HUES64 (cell line): ENCODE data around the gene PLA2G4B.
"Not testable (repeated sequence)": the region's sequence is repeated elsewhere in the genome, so short reads cannot be mapped to it uniquely, and the experiment has no call there.

Experiments
- H3K27ac ChIP-seq: 2 replicates; pipeline ENCODE4 v1.7.0; 2013; ENCODE audit warnings: low read depth, low read length, inconsistent platforms
- H3K27me3 ChIP-seq: 2 replicates; pipeline ENCODE4 v1.6.1; 2013; ENCODE audit warnings: mild to moderate bottlenecking, low read length; ENCODE audit not compliant: insufficient read depth
- H3K36me3 ChIP-seq: 2 replicates; pipeline ENCODE4 v1.6.1; 2013; ENCODE audit warnings: mild to moderate bottlenecking, low read length; ENCODE audit not compliant: insufficient read depth
- H3K4me1 ChIP-seq: 2 replicates; pipeline ENCODE4 v1.6.1; 2013; ENCODE audit warnings: mild to moderate bottlenecking, low read length, moderate library complexity; ENCODE audit not compliant: insufficient read depth
- H3K4me3 ChIP-seq: 2 replicates; pipeline ENCODE4 v1.5.1; 2013; ENCODE audit warnings: mild to moderate bottlenecking, low read length, moderate library complexity
- H3K9ac ChIP-seq: 2 replicates; pipeline ENCODE4 v1.6.1; 2013; ENCODE audit warnings: mild to moderate bottlenecking, low read depth, low read length
- H3K9me3 ChIP-seq: 2 replicates; pipeline ENCODE4 v1.6.1; 2013; ENCODE audit warnings: low read depth, low read length; ENCODE audit not compliant: insufficient read depth
- WGBS: fragments of 150-250, 120-280 bp; methylation state at CpG from one replicate; pipeline ENCODE4 v1.1.7; 2013; ENCODE audit warnings: missing lambda C conversion rate; 5-methylcytosine and 5-hydroxymethylcytosine counted together

The PLA2G4B gene

DNA sequence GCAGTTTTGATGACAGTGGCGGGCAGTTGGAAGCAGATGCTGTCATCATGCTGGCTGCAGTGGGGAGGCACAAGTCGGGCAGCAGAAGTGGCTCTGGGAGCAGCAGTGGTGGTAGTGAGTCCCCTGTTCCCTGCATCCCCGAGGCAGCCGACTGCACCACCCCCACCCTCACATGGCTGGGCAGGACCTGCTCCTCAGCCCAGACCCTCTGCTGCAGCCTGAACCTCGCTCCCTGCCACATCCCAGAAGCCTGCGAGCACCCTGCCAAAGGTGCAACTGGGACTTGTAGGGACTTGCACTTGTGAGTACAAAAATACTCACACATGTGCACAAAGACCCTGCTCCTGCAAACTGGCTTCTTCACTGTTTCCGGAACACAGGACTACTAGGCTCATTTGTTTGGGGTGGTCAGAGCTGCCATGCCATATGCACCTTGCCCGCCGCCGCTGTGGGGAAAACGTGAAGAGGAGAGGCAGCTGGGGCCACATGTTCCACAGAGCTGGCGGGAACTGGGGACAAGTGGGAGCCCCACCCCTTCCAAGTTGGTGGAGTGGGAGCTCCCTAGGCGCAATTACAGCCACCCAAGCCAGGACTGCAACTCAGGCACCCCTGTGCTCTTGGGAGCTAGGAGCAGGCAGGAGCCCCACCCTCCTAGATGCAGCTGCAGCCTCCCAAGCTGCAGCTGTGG is 8.5 kb upstream of the PLA2G4B start:
- Histone ChIP-seq H3K9ac (no peak overlapping the region), H3K4me1 (peaks cover 10% of the 10 kb centered on the region; the same call in 1 of the 2 replicates), H3K9me3 (no peaks in the 10 kb centered on the region), H3K27me3 (no peaks in the 10 kb centered on the region), H3K27ac (no peak overlapping the region), H3K4me3 (no peak overlapping the region), H3K36me3 (no peaks in the 10 kb centered on the region)
- 96% methylated on average over 13 of the region's 13 CpGs for WGBS

DNA sequence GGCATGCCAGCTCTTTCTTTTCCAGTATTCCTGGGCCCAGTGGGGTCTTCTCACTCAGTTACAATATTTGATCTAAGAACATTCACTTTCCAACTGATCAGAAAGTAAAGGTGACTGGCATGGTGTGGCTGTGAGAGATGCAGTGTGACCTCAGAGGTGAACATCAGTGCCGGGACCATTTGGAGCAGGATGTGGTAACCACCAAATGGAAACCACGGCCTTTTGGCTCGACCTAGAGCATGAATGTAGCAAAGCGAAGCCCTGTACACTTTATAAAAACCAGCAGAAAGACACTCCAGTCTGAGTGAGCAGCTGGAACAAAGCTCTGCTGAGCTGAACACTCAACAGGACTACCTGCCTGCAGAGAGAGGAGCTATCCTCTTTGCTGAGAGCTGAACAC is 7.4 kb upstream of the PLA2G4B start:
- not testable (repeated sequence) for H3K4me3 ChIP-seq, H3K4me1 ChIP-seq, H3K36me3 ChIP-seq, H3K9ac ChIP-seq, H3K9me3 ChIP-seq, H3K27me3 ChIP-seq, H3K27ac ChIP-seq
- 94% methylated on average over 4 of the region's 4 CpGs for WGBS

DNA sequence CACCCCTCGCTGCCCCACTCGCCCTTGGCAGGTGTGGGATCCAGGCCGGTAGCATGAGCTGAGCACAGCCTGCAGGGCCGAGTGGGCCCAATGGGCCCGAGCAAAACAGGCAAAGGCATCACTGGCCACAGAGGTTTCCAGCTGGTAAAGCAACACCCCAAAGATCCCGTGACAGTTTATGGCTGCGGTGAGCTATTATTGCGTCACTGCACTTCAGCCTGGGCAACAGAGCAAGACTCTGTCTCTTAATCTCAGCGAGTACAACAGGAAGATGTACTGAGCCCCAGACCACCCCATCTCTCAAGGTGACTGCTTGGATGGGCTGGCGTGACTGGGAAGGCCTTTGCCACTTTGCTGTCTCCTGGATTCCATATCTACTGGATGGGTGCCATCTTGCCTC is 6.4 kb upstream of the PLA2G4B start:
- Histone ChIP-seq H3K27ac (no peak overlapping the region), H3K9ac (no peak overlapping the region), H3K36me3 (no peaks in the 10 kb centered on the region), H3K4me1 (peaks cover 4% of the 10 kb centered on the region; the same call in 1 of the 2 replicates), H3K27me3 (no peaks in the 10 kb centered on the region), H3K9me3 (no peaks in the 10 kb centered on the region), H3K4me3 (no peak overlapping the region)
- WGBS, result 97% methylated on average over 10 of the region's 10 CpGs

DNA sequence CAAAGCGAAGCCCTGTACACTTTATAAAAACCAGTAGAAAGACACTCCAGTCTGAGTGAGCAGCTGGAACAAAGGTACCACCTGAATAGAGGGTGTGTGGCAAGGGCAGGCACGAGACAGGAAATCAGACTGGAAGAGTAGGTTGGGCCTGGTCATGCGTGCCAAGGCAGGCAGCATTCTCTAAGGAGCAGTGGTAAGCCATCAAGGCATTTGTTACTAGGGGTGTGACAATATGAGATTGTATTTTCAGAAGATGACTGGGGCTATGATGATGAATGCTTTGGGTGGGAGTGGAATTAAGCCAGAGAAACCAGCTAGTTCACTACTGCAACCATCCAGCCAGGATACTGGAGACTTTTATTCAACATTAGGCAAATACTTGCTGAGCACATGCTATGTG is 5.8 kb upstream of the PLA2G4B start:
- H3K9me3 ChIP-seq, result no peaks in the 10 kb centered on the region
- H3K36me3 ChIP-seq, result no peaks in the 10 kb centered on the region
- no peaks in the 10 kb centered on the region for H3K27me3 ChIP-seq
- H3K27ac ChIP-seq, result no peak overlapping the region
- peaks cover 4% of the 10 kb centered on the region; the same call in 1 of the 2 replicates for H3K4me1 ChIP-seq
- H3K4me3 ChIP-seq, result no peak overlapping the region
- WGBS, result 92% methylated on average over 3 of the region's 3 CpGs
- H3K9ac ChIP-seq, result no peak overlapping the region

GRCh38 chr15:41834096-41834495 is 4.6 kb upstream of the PLA2G4B start:
- H3K9ac ChIP-seq, result no peak overlapping the region
- no peak overlapping the region for H3K27ac ChIP-seq
- H3K36me3 ChIP-seq, result no peaks in the 10 kb centered on the region
- H3K27me3 ChIP-seq, result no peaks in the 10 kb centered on the region
- 72% methylated on average over 3 of the region's 3 CpGs for WGBS
- no peak overlapping the region for H3K4me3 ChIP-seq
- H3K9me3 ChIP-seq, result no peaks in the 10 kb centered on the region
- H3K4me1 ChIP-seq, result no peaks in the 10 kb centered on the region

DNA sequence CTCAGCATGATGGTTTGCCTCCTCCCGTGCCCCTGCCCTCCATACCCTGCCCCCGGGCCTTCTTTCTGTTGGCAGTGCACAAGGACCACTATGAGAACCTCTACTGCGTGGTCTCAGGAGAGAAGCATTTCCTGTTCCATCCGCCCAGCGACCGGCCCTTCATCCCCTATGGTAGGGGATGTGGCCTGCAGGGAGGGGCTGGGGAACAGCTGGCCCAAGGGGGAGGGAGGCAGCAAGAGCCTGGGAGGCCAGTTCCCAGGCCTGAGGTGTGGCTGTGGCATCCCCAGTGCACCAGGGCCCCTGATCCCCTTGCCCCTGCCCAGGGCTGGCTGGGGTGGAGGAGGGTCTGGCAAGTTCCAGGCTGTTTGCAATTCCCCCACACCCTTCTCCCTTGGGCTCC is 2.6 kb upstream of the PLA2G4B start:
- Histone ChIP-seq H3K36me3 (no peaks in the 10 kb centered on the region), H3K27me3 (no peaks in the 10 kb centered on the region), H3K9ac (no peak overlapping the region), H3K27ac (no peak overlapping the region), H3K4me1 (no peaks in the 10 kb centered on the region), H3K4me3 (no peak overlapping the region), H3K9me3 (no peaks in the 10 kb centered on the region)
- WGBS, result 87% methylated on average over 6 of the region's 6 CpGs

- Histone ChIP-seq H3K4me3 (no peak overlapping the region), H3K36me3 (no peaks in the 10 kb centered on the region), H3K4me1 (no peaks in the 10 kb centered on the region), H3K9me3 (no peaks in the 10 kb centered on the region), H3K9ac (no peak overlapping the region; the same call in 1 of the 2 replicates), H3K27ac (no peak overlapping the region), H3K27me3 (no peaks in the 10 kb centered on the region)
- WGBS, result 93% methylated on average over 23 of the region's 23 CpGs
Observed at GRCh38 chr15:41836713-41837454, 1.8 kb upstream of the PLA2G4B start.

DNA sequence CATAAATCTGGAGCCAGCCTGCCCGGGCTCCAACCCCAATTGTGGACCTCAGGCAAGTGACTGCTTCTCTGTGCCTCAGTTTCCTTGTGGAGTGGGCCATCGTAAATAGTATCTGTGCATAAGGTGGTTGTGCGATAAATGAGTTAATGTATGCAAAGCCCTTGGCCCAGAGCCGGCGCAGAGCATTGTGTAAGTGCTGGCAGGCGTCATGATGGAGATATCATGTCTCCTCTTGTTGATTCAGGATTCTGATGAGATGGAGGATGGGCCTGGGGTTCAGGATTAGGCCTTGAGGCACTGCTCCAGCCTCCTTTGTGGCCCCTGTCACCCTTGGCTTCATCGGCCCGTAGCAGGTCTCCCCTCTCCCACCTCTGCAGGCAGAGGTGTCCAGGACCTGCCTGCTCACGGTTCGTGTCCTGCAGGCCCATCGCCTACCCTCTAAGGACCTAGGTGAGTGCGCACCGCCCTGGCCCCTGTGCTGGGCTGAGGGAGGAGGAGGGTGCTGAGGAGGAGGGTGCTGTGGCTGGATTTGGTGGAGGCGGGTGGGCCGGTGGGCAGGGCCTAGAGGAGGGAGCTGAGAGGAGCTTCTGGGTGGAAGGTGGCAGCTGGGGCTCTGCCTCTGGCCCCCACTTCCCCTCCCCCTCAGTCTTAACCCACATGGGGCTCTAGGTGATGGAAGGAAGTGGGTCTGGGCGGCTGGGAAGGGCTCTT is 1.3 kb downstream of the PLA2G4B start:
- H3K36me3 ChIP-seq, result no peaks in the 10 kb centered on the region
- no peak overlapping the region for H3K27ac ChIP-seq
- no peaks in the 10 kb centered on the region for H3K4me1 ChIP-seq
- no peak overlapping the region for H3K4me3 ChIP-seq
- H3K9me3 ChIP-seq, result no peaks in the 10 kb centered on the region
- no peak overlapping the region for H3K9ac ChIP-seq
- 93% methylated on average over 14 of the region's 16 CpGs for WGBS
- no peaks in the 10 kb centered on the region for H3K27me3 ChIP-seq

DNA sequence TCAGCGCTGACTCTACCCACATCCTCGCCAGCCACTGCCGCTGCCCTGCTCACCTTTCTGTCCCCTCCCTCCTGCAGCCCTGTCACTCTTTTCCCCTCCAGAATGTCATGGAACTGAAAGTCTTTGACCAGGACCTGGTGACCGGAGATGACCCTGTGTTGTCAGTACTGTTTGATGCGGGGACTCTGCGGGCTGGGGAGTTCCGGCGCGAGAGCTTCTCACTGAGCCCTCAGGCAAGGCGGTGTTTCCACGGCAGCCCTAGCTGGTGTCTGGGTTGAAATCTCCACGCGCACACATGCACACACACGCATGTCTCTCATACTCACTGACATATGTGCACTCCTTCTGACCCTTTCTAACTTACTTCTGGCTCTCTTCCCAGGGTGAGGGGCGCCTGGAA is 2.0 kb downstream of the PLA2G4B start:
- H3K4me1 ChIP-seq, result no peaks in the 10 kb centered on the region
- WGBS, result 91% methylated on average over 15 of the region's 15 CpGs
- no peaks in the 10 kb centered on the region for H3K36me3 ChIP-seq
- H3K9ac ChIP-seq, result no peak overlapping the region
- no peaks in the 10 kb centered on the region for H3K27me3 ChIP-seq
- H3K4me3 ChIP-seq, result no peak overlapping the region
- H3K9me3 ChIP-seq, result no peaks in the 10 kb centered on the region
- no peak overlapping the region for H3K27ac ChIP-seq

GRCh38 chr15:41841131-41841530 is 2.5 kb downstream of the PLA2G4B start:
- 0 out of 2 replicates have a peak, but pooled peaks cover 3% of the 10 kb centered on the region for H3K36me3 ChIP-seq
- no peak overlapping the region for H3K4me3 ChIP-seq
- no peaks in the 10 kb centered on the region for H3K4me1 ChIP-seq
- H3K27me3 ChIP-seq, result no peaks in the 10 kb centered on the region
- no peaks in the 10 kb centered on the region for H3K9me3 ChIP-seq
- WGBS, result 95% methylated on average over 10 of the region's 10 CpGs
- no peak overlapping the region for H3K27ac ChIP-seq
- H3K9ac ChIP-seq, result no peak overlapping the region

DNA sequence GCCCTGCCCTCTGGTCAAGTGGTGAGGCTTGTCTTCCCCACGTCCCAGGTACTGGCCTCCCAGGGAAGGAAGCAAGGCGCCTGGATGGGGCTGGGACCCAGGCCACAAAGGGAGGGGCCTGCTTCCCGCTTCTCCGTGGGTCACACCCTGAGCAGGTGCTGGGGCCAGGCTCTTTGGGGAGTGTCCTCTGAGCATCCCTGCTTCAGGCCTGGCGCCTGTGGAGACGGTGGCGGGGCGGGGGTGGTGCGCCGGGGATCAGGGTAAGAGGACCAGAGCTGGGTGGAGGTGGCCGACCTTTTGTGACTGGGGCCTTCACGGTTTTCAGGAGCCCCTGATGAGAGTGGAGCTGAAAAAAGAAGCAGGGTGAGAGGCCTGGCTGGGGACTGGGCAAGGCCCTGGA is 3.6 kb downstream of the PLA2G4B start:
- Histone ChIP-seq H3K36me3 (peaks cover 13% of the 10 kb centered on the region), H3K9ac (no peak overlapping the region), H3K27me3 (no peaks in the 10 kb centered on the region), H3K9me3 (no peaks in the 10 kb centered on the region), H3K4me3 (no peak overlapping the region), H3K4me1 (no peaks in the 10 kb centered on the region), H3K27ac (no peak overlapping the region)
- WGBS, result 81% methylated on average over 12 of the region's 12 CpGs
